Vagina (tissue), 2 donors: ENCODE data around the gene MAD2L1BP. TPM values are rescaled to one million over a fixed set of nuclear protein-coding genes. Genes with fewer than 3 reads are reported as not detected.

Experiments used
- DNase-seq, 2 donors: peaks; one replicate each; pipeline ENCODE4 v3.0.0-alpha.2; 2017; ENCODE audit errors: extremely low spot score in 2 of 2
- H3K27ac ChIP-seq: fragments of 200-600 bp; sonication (generic); one replicate; pipeline ENCODE4 v1.5.1; 2019
- H3K27me3 ChIP-seq: fragments of 200-600 bp; sonication (generic); one replicate; pipeline ENCODE4 v1.5.1; 2019
- H3K36me3 ChIP-seq, 2 donors: fragments of 200-600 bp; sonication (generic); one replicate each; pipeline ENCODE4 v1.5.1; 2017 to 2019
- H3K4me1 ChIP-seq: fragments of 200-600 bp; sonication (generic); one replicate; pipeline ENCODE4 v1.5.1; 2019
- H3K4me3 ChIP-seq, 2 donors: fragments of 200-600 bp; sonication (generic); 1 replicate in 1 of 2; 2 replicates in 1 of 2; pipeline ENCODE4 v1.5.1; 2016 to 2019
- H3K9me3 ChIP-seq: fragments of 200-600 bp; sonication (generic); one replicate; pipeline ENCODE4 v1.5.1; 2019
- POLR2A ChIP-seq, 2 donors: fragments of 450-650 bp; IDR thresholded peaks; one replicate each; pipeline ENCODE4 v1.6.1; 2017; ENCODE audit warnings: antibody characterized with exemption in 2 of 2, mild to moderate bottlenecking in 2 of 2, moderate library complexity in 2 of 2
- POLR2AphosphoS5 ChIP-seq, 2 donors: sonication (generic); formaldehyde crosslinking; IDR thresholded peaks; one replicate each; pipeline ENCODE4 v1.9.0; 2017; ENCODE audit warnings: antibody characterized with exemption in 2 of 2, mild to moderate bottlenecking in 2 of 2, low read depth in 1 of 2; ENCODE audit not compliant: insufficient read depth in 1 of 2
- intact Hi-C: fragments of 100-400 bp; cut with DNase I; formaldehyde crosslinking; loops from one replicate; pipeline ENCODE4 v1.15.1; 2023
- total RNA-seq: library from RNA; depleted of rRNA; stranded (reverse); fragments of >200 nt; gene quantifications from one replicate; pipeline ENCODE4 v1.2.3, GENCODE V29; 2016
- TF ChIP-seq, protein P1 (sequence below), 3 experiments: fragments of 450-650 bp in 2 of 3; fragments of 200-600 bp in 1 of 3; sonication (generic) in 1 of 3; IDR thresholded peaks; one replicate each; pipeline ENCODE4 v1.5.1; 2017 to 2019; ENCODE audit warnings: antibody characterized with exemption in 3 of 3, mild to moderate bottlenecking in 2 of 3, moderate library complexity in 2 of 3

The MAD2L1BP gene
- total RNA-seq, 1 donor from 2014 or later: 58.4 TPM

DNA sequence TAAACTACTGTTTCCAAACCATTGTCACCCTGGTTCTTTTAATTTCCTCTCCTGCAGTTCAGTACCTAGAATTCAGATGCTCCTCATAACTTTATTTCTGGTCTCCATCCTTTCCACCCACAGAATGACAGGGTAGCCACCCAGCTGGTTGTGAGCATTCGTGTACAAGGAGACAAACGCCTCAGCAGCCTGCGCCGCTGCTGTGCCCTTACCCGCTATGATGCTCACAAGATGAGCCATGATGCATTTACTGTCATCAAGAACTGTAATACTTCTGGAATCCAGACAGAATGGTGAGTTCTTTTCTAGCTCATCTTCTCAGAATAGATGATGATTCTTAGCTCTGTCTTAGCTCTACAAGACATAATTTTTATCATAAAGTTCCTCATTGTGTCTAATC lies 25.2 kb upstream of the MAD2L1BP start:
- intact Hi-C loops: no loop called here

DNA sequence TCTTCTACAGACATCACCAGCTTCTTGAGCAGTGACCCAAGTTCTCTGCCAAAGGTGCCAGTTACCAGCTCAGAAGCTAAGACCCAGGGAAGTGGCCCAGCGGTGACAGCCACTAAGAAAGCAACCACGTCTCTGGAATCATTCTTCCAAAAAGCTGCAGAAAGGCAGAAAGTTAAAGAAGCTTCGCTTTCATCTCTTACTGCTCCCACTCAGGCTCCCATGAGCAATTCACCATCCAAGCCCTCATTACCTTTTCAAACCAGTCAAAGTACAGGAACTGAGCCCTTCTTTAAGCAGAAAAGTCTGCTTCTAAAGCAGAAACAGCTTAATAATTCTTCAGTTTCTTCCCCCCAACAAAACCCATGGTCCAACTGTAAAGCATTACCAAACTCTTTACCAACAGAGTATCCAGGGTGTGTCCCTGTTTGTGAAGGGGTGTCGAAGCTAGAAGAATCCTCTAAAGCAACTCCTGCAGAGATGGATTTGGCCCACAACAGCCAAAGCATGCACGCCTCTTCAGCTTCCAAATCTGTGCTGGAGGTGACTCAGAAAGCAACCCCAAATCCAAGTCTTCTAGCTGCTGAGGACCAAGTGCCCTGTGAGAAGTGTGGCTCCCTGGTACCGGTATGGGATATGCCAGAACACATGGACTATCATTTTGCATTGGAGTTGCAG lies 21.8 kb upstream of the MAD2L1BP start:
- Histone ChIP-seq H3K4me1 (no peaks in the 10 kb centered on the region), H3K27me3 (no peaks in the 10 kb centered on the region), H3K9me3 (no peaks in the 10 kb centered on the region), H3K36me3 (peaks cover 0 to 27% of the 10 kb centered on the region in 2 donors), H3K27ac (no peak overlapping the region), H3K4me3 (no peak overlapping the region)
- intact Hi-C loops: no loop called here
- no peak for DNase-seq
- TF ChIP-seq POLR2A (IDR thresholded peaks at IDR 0.05) (no peak), POLR2AphosphoS5 (IDR thresholded peaks at IDR 0.05; ENCODE audit: insufficient read depth in 1 of 2, low read depth in 1 of 2) (no peak)
- TF ChIP-seq, protein P1, sequence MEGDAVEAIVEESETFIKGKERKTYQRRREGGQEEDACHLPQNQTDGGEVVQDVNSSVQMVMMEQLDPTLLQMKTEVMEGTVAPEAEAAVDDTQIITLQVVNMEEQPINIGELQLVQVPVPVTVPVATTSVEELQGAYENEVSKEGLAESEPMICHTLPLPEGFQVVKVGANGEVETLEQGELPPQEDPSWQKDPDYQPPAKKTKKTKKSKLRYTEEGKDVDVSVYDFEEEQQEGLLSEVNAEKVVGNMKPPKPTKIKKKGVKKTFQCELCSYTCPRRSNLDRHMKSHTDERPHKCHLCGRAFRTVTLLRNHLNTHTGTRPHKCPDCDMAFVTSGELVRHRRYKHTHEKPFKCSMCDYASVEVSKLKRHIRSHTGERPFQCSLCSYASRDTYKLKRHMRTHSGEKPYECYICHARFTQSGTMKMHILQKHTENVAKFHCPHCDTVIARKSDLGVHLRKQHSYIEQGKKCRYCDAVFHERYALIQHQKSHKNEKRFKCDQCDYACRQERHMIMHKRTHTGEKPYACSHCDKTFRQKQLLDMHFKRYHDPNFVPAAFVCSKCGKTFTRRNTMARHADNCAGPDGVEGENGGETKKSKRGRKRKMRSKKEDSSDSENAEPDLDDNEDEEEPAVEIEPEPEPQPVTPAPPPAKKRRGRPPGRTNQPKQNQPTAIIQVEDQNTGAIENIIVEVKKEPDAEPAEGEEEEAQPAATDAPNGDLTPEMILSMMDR (IDR thresholded peaks at IDR 0.05): no peak

More for the DNA sequence above, 25.2 kb upstream of the MAD2L1BP start:
- peaks cover 0 to 38% of the 10 kb centered on the region in 2 donors for H3K36me3 ChIP-seq
- H3K27me3 ChIP-seq: no peaks in the 10 kb centered on the region
- no peak overlapping the region for H3K4me3 ChIP-seq
- DNase-seq: no peak
- TF ChIP-seq, protein P1 (IDR thresholded peaks at IDR 0.05): no peak
- TF ChIP-seq POLR2A (IDR thresholded peaks at IDR 0.05): no peak
- no peak for TF ChIP-seq POLR2AphosphoS5 (IDR thresholded peaks at IDR 0.05; ENCODE audit: insufficient read depth in 1 of 2, low read depth in 1 of 2)
- H3K9me3 ChIP-seq: no peaks in the 10 kb centered on the region
- no peak overlapping the region for H3K27ac ChIP-seq
- H3K4me1 ChIP-seq: no peaks in the 10 kb centered on the region

DNA sequence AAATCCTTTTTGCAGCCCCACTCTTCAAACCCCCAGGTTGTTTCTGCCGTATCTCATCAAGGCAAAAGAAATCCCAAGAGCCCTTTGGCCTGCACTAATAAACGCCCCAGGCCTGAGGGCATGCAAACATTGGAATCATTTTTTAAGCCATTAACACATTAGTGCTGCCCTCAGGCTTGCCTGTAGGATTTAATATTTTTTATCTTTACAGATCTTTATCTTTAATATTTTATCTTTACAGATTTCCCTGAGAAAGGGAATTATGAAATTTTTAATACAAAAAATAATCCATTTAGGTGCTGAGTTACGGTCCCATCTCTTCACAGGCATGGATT lies 21.3 kb upstream of the MAD2L1BP start:
- Histone ChIP-seq H3K9me3 (no peaks in the 10 kb centered on the region), H3K27ac (no peak overlapping the region), H3K4me1 (no peaks in the 10 kb centered on the region), H3K36me3 (peaks cover 0 to 27% of the 10 kb centered on the region in 2 donors), H3K27me3 (no peaks in the 10 kb centered on the region), H3K4me3 (no peak overlapping the region)
- intact Hi-C loops: no loop called here
- TF ChIP-seq POLR2AphosphoS5 (IDR thresholded peaks at IDR 0.05; ENCODE audit: insufficient read depth in 1 of 2, low read depth in 1 of 2) (no peak), POLR2A (IDR thresholded peaks at IDR 0.05) (no peak)
- DNase-seq: no peak

DNA sequence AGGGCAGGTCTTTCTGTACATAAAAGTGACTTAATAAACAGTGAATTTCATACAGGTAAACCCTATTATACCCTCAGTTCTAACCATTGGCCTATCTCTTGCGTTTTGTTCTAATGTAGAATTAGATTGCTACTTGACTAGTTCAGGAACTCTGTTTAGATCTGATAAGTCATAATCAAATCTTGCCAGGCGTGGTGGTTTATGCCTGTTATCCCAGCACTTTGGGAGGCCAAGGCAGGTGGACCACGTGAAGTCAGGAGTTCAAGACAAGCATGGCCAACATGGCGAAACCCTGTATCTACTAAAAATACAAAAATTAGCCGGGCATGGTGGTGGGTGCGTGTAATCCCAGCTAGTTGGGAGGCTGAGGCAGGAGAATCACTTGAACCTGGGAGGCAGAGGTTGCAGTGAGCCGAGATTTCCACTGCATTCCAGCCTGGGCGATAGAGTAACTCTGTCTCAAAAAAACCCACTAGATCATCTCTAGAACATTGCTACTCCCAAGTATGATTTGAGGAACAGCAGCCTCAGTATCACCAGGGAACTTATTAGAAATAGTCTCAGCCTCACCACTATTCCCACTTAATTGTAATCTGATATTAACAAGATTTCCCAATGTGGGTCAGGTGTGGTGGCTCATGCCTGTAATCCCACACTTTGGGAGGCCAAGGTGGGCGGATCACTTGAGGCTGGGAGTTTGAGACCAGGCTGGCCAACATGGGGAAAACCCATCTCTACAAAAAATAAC lies 18.7 kb upstream of the MAD2L1BP start:
- TF ChIP-seq POLR2A (IDR thresholded peaks at IDR 0.05): no peak
- no peak for TF ChIP-seq POLR2AphosphoS5 (IDR thresholded peaks at IDR 0.05; ENCODE audit: insufficient read depth in 1 of 2, low read depth in 1 of 2)
- TF ChIP-seq, protein P1 (IDR thresholded peaks at IDR 0.05): no peak
- intact Hi-C loops: no loop called here
- H3K27me3 ChIP-seq: no peaks in the 10 kb centered on the region
- H3K36me3 ChIP-seq: peaks cover 0 to 35% of the 10 kb centered on the region in 2 donors
- no peak overlapping the region for H3K27ac ChIP-seq
- DNase-seq: no peak
- H3K4me3 ChIP-seq: no peak overlapping the region
- no peaks in the 10 kb centered on the region for H3K4me1 ChIP-seq
- H3K9me3 ChIP-seq: no peaks in the 10 kb centered on the region

DNA sequence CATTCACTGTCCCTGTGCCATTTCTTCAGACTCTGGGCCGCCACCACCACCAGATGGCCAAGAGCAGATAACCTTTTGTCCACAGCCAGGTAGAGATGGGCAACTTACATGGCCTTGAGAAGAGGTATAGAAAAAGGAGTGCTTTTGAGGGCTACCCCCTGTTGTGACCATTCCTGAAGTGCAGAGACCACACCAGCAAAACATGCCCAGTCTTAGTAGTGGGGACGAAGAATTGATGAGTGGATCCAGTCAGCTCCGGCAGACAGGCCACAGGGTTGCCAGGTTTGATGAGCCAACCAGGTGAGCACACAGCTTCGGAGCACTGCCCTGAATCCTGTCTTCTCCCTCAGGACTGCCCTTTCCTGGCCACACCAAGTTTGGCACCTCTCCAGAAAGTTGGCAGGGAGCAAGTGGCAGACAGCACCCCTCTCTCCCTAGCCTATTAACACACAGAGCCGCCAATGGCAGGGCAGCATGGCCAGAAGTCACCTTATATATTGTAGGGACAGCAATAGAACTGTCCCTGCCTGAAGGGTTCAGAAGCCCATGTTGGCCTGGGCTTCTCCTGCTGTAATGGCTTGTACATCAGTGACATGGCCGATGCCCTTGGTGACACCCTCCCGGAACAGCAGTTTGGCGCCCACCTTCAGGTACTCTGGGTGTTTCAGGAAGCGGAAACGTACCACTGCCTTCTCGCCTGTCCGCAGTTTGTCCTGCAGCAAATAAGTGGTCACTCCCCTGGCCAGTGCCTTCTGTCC lies 14.4 kb upstream of the MAD2L1BP start:
- no peaks in the 10 kb centered on the region for H3K4me1 ChIP-seq
- no peak overlapping the region for H3K27ac ChIP-seq
- no peak overlapping the region for H3K4me3 ChIP-seq
- H3K36me3 ChIP-seq: peaks cover 0 to 58% of the 10 kb centered on the region in 2 donors
- TF ChIP-seq, protein P1 (IDR thresholded peaks at IDR 0.05): no peak
- TF ChIP-seq POLR2AphosphoS5 (IDR thresholded peaks at IDR 0.05; ENCODE audit: insufficient read depth in 1 of 2, low read depth in 1 of 2): no peak
- TF ChIP-seq POLR2A (IDR thresholded peaks at IDR 0.05): no peak
- no peak for DNase-seq
- intact Hi-C loops: no loop called here
- H3K9me3 ChIP-seq: no peaks in the 10 kb centered on the region
- no peaks in the 10 kb centered on the region for H3K27me3 ChIP-seq
